AG09309 (cell line): Measurements from ENCODE around the gene TAF11L14.

Experiments
- DNase-seq: peaks from one replicate; pipeline ENCODE4 v3.0.0-alpha.2; 2010; ENCODE audit warnings: low read depth
- H3K4me3 ChIP-seq: 2 replicates; pipeline ENCODE4 v1.5.1; 2011; ENCODE audit warnings: mild to moderate bottlenecking, low read depth, low read length, moderate library complexity; ENCODE audit not compliant: control insufficient read depth
- CTCF ChIP-seq: IDR thresholded peaks from 2 replicates; pipeline ENCODE4 v1.5.1; 2011; ENCODE audit warnings: mild to moderate bottlenecking, low read depth, low read length, inconsistent platforms; ENCODE audit not compliant: insufficient read depth, control insufficient read depth; ENCODE audit errors: missing control alignments

The TAF11L14 gene

GRCh38 chr5:17666726-17667235 lies 32.5 kb downstream of the TAF11L14 start:
- no peak overlapping the region for H3K4me3 ChIP-seq
- TF ChIP-seq CTCF: no peak
- DNase-seq: no peak

DNA sequence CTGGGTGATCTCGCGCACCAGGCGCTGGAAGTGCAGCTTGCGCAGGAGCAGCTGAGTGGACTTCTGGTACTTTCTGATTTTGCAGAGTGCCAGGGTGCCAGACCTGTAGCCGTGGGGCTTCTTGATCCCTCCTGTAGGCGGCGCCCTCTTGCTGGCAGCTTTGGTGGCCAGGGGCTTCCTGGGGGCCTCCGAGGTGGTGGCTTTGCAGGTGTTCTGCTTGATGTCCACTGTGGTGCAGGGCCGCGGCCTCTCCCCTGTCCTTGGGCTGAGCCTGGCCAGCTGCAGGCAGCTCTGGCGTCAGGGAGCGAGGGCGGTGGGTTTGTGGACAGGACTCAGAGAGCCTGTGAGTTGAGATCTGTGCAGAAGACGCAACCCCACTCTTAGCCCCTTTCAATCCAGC lies 36.1 kb downstream of the TAF11L14 start:
- H3K4me3 ChIP-seq: no peak overlapping the region
- no peak for DNase-seq
- TF ChIP-seq CTCF: no peak

DNA sequence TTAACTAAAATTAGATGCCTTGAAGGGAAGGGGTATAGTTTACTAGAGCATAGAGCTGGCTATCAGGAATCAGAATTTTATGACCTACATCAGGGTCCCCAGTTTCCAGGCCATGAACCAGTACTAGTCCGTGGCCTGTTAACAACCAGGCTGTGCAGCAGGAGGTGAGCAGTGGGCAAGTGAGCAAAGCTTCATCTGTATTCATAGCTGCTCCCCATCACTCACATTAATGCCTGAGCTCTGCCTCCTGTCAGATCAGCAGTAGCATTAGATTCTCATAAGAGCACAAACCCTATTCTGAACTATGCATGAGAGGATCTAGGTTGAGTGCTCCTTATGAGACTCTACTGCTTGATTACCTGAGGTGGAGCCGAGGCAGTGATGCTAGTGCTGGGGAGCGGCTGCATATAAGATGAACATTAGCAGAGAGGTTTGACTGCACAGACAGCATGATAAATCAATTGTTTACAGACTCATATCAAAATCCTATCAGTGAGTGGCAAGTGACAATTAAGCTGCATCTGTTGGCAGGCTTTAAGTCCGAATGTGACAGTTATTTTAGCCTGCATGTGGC lies 44.6 kb downstream of the TAF11L14 start:
- no peak overlapping the region for H3K4me3 ChIP-seq
- no peak for DNase-seq
- TF ChIP-seq CTCF: no peak

DNA sequence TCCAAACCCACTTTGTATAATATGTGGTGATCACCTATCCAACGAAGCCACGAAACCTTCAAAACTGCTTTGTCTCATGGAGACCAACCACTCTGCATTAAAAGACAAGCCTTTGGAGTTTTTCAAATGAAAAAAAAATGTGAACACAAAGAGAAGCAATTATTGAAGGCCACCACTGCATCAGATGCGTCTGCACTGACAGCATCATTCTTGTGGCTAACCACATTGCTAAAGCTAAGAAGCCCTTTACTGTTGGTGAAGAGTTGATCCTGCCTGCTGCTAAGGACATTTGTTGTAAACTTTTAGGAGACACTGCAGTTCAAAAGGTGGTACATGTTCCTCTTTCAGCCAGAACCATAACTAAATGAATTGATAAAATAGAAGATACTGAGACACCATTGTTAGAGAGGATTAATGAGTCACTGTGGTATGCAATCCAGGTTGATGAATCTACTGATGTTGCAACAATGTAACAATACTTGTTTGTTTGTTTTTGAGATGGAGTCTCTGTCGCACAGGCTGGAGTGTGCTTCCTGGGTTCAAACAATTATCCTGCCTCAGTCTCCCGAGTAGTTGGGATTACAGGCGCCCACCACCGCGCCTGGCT lies 45.4 kb downstream of the TAF11L14 start:
- no peak overlapping the region for H3K4me3 ChIP-seq
- no peak for DNase-seq

GRCh38 chr5:17680737-17681136 lies 46.5 kb downstream of the TAF11L14 start:
- TF ChIP-seq CTCF: no peak
- H3K4me3 ChIP-seq: no peak overlapping the region
- no peak for DNase-seq

More for the DNA sequence above, 45.4 kb downstream of the TAF11L14 start:
- TF ChIP-seq CTCF: no peak
